HEK293 (cell line): ENCODE results near the gene NACA2.

Experiments
- CTCF ChIA-PET: fragments of 350-600 bp; formaldehyde crosslinking; extraction: SDS; loops from one replicate; lab custom pipeline; 2021; ENCODE audit warnings: antibody characterized with exemption; lab: Yijun Ruan, JAX
- POLR2A ChIA-PET: fragments of 300-600 bp; formaldehyde crosslinking; extraction: SDS; loops from one replicate; lab custom pipeline; 2020; ENCODE audit warnings: antibody characterized with exemption, inconsistent platforms; lab: Yijun Ruan, JAX
- H3K27ac ChIP-seq: fragments of 200-500 bp; sonication (Bioruptor generic); 2 replicates; pipeline ENCODE4 v1.5.1; 2014; ENCODE audit warnings: low read depth, low read length, control low read depth, inconsistent platforms; ENCODE audit errors: extremely low read depth
- H3K36me3 ChIP-seq, 2 experiments: fragments of 200-500 bp in 1 of 2; sonication (Bioruptor generic) in 1 of 2; 1 replicate in 1 of 2; 2 replicates in 1 of 2; pipeline ENCODE4 v1.5.1; 2014 to 2017; ENCODE audit warnings: inconsistent platforms in 2 of 2, low read length in 2 of 2; ENCODE audit not compliant: control insufficient read depth in 2 of 2, insufficient read depth in 1 of 2
- H3K4me1 ChIP-seq: fragments of 200-500 bp; sonication (Bioruptor generic); 2 replicates; pipeline ENCODE4 v1.5.1; 2014; ENCODE audit warnings: mild to moderate bottlenecking, low read length, inconsistent platforms; ENCODE audit not compliant: control insufficient read depth, insufficient read depth
- H3K4me3 ChIP-seq: 2 replicates; pipeline ENCODE4 v1.5.1; 2011; ENCODE audit warnings: low read depth, mild to moderate bottlenecking, control low read depth, low read length, moderate library complexity
- H3K9me3 ChIP-seq: fragments of 200-500 bp; sonication (Bioruptor generic); 2 replicates; pipeline ENCODE4 v1.5.1; 2014; ENCODE audit warnings: low read depth, low read length, inconsistent platforms; ENCODE audit not compliant: control insufficient read depth, insufficient read depth
- AEBP2 ChIP-seq: fragments of 450-650 bp; formaldehyde crosslinking; IDR thresholded peaks from 2 replicates; pipeline ENCODE4 v1.5.1; 2016; ENCODE audit warnings: missing biosample characterization, missing genetic modification characterization, borderline replicate concordance
- GFI1B ChIP-seq: fragments of 450-650 bp; formaldehyde crosslinking; IDR thresholded peaks from 2 replicates; pipeline ENCODE4 v1.5.1; 2016; ENCODE audit warnings: missing biosample characterization, missing genetic modification characterization
- KLF9 ChIP-seq: fragments of 450-650 bp; formaldehyde crosslinking; IDR thresholded peaks from 2 replicates; pipeline ENCODE4 v1.5.1; 2016; ENCODE audit warnings: missing biosample characterization, missing genetic modification characterization, low read depth
- WT1 ChIP-seq: fragments of 450-650 bp; formaldehyde crosslinking; IDR thresholded peaks from 2 replicates; pipeline ENCODE4 v1.5.1; 2016; ENCODE audit warnings: missing biosample characterization, missing genetic modification characterization
- ZBTB48 ChIP-seq: fragments of 450-650 bp; formaldehyde crosslinking; IDR thresholded peaks from 2 replicates; pipeline ENCODE4 v1.5.1; 2016; ENCODE audit warnings: missing biosample characterization, missing genetic modification characterization
- ZNF121 ChIP-seq: fragments of 450-650 bp; formaldehyde crosslinking; IDR thresholded peaks from 2 replicates; pipeline ENCODE4 v1.5.1; 2016; ENCODE audit warnings: missing biosample characterization, missing genetic modification characterization
- ZNF148 ChIP-seq: fragments of 450-650 bp; formaldehyde crosslinking; IDR thresholded peaks from 2 replicates; pipeline ENCODE4 v1.5.0; 2017; ENCODE audit warnings: missing biosample characterization, missing genetic modification characterization, borderline replicate concordance
- ZNF169 ChIP-seq: fragments of 450-650 bp; formaldehyde crosslinking; IDR thresholded peaks from 2 replicates; pipeline ENCODE4 v1.5.1; 2016; ENCODE audit warnings: missing biosample characterization, missing genetic modification characterization
- ZNF350 ChIP-seq: fragments of 450-650 bp; formaldehyde crosslinking; IDR thresholded peaks from 2 replicates; pipeline ENCODE4 v1.5.0; 2017; ENCODE audit warnings: missing biosample characterization, mild to moderate bottlenecking, missing genetic modification characterization
- ZNF366 ChIP-seq: fragments of 450-650 bp; formaldehyde crosslinking; conservative IDR thresholded peaks from 2 replicates; pipeline ENCODE4 v1.5.1; 2016; ENCODE audit warnings: missing biosample characterization, missing genetic modification characterization
- ZNF473 ChIP-seq: fragments of 450-650 bp; formaldehyde crosslinking; IDR thresholded peaks from 2 replicates; pipeline ENCODE4 v1.5.1; 2017; ENCODE audit warnings: missing biosample characterization, missing genetic modification characterization
- ZNF488 ChIP-seq: fragments of 450-650 bp; formaldehyde crosslinking; IDR thresholded peaks from 2 replicates; pipeline ENCODE4 v1.5.1; 2016; ENCODE audit warnings: missing biosample characterization, missing genetic modification characterization
- ZNF530 ChIP-seq: fragments of 450-650 bp; formaldehyde crosslinking; IDR thresholded peaks from 2 replicates; pipeline ENCODE4 v1.5.1; 2016; ENCODE audit warnings: low read depth, missing biosample characterization, missing genetic modification characterization
- ZNF571 ChIP-seq: fragments of 450-650 bp; formaldehyde crosslinking; IDR thresholded peaks from 2 replicates; pipeline ENCODE4 v1.5.0; 2017; ENCODE audit warnings: missing biosample characterization, missing genetic modification characterization
- TF ChIP-seq, protein P1 (sequence below): fragments of 450-650 bp; formaldehyde crosslinking; IDR thresholded peaks from 2 replicates; pipeline ENCODE4 v1.5.1; 2016; ENCODE audit warnings: missing biosample characterization, missing genetic modification characterization, borderline replicate concordance

NACA2 gene

GRCh38 chr17:61595418-61596186, 4.6 kb upstream of the NACA2 start (continued):
- TF ChIP-seq ZNF473 (tag by site-specific recombination) (no peak), KLF9 (tag by site-specific recombination) (no peak), ZBTB48 (tag by site-specific recombination) (no peak), ZNF366 (tag by site-specific recombination) (no peak)

DNA sequence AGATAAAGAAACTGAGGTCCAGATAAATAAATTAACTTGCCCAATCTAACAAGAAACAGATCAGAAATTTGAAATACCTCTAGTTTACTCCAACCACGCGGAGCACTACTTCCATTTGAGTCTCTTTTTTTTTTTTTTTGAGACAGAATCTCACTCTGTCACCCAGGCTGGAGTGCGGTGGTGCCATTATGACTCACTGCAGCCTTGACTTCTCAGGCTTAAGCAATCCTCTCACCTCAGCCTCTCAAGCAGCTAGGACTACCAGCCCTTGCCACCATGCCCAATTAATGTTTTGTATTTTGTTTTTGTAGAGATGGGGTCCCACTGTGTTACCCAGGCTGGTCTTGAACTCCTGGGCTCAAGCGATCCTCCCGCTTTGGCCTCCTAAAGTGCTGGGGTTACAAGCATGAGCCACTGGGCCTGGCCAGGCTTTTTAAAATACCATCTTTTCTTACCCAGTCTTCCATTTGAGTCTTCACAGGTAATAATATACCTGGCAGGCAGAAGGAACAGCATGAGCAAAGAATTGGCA, 3.3 kb upstream of the NACA2 start:
- Histone ChIP-seq H3K4me3 (no peak overlapping the region), H3K27ac (no peak overlapping the region), H3K4me1 (no peaks in the 10 kb centered on the region), H3K36me3 (no peaks in the 10 kb centered on the region), H3K9me3 (no peaks in the 10 kb centered on the region)
- TF ChIP-seq GFI1B (tag by site-specific recombination) (no peak), ZNF350 (no peak), WT1 (no peak), ZNF169 (no peak), ZNF530 (tag by site-specific recombination) (no peak), AEBP2 (tag by site-specific recombination) (no peak), ZNF148 (tag by site-specific recombination) (no peak), ZNF488 (tag by site-specific recombination) (no peak), ZNF121 (tag by site-specific recombination) (no peak), ZNF571 (tag by site-specific recombination) (no peak)
- TF ChIP-seq, protein P1, sequence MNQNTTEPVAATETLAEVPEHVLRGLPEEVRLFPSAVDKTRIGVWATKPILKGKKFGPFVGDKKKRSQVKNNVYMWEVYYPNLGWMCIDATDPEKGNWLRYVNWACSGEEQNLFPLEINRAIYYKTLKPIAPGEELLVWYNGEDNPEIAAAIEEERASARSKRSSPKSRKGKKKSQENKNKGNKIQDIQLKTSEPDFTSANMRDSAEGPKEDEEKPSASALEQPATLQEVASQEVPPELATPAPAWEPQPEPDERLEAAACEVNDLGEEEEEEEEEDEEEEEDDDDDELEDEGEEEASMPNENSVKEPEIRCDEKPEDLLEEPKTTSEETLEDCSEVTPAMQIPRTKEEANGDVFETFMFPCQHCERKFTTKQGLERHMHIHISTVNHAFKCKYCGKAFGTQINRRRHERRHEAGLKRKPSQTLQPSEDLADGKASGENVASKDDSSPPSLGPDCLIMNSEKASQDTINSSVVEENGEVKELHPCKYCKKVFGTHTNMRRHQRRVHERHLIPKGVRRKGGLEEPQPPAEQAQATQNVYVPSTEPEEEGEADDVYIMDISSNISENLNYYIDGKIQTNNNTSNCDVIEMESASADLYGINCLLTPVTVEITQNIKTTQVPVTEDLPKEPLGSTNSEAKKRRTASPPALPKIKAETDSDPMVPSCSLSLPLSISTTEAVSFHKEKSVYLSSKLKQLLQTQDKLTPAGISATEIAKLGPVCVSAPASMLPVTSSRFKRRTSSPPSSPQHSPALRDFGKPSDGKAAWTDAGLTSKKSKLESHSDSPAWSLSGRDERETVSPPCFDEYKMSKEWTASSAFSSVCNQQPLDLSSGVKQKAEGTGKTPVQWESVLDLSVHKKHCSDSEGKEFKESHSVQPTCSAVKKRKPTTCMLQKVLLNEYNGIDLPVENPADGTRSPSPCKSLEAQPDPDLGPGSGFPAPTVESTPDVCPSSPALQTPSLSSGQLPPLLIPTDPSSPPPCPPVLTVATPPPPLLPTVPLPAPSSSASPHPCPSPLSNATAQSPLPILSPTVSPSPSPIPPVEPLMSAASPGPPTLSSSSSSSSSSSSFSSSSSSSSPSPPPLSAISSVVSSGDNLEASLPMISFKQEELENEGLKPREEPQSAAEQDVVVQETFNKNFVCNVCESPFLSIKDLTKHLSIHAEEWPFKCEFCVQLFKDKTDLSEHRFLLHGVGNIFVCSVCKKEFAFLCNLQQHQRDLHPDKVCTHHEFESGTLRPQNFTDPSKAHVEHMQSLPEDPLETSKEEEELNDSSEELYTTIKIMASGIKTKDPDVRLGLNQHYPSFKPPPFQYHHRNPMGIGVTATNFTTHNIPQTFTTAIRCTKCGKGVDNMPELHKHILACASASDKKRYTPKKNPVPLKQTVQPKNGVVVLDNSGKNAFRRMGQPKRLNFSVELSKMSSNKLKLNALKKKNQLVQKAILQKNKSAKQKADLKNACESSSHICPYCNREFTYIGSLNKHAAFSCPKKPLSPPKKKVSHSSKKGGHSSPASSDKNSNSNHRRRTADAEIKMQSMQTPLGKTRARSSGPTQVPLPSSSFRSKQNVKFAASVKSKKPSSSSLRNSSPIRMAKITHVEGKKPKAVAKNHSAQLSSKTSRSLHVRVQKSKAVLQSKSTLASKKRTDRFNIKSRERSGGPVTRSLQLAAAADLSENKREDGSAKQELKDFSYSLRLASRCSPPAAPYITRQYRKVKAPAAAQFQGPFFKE (tag by site-specific recombination): no peak
- POLR2A ChIA-PET: no interaction called here
- CTCF ChIA-PET: interaction anchor here (1.2 to 1.7 kb wide), 2 partner anchors 8 to 11 kb away, joined by 8 to 10 read pairs; no protein-coding TSS in a partner anchor
